Measurements from ENCODE around the gene VWF.

Gene VWF

GRCh38 chr12:6085841-6086240 lies 38.6 kb downstream of the VWF start:
- Mint-ChIP-seq H3K36me3 (ENCODE audit: low read depth) (no peaks in the 10 kb centered on the region), H3K27ac (no peak overlapping the region), H3K27me3 (ENCODE audit: low read depth) (peaks cover 9% of the 10 kb centered on the region), H3K4me3 (no peak overlapping the region), H3K9me3 (no peaks in the 10 kb centered on the region), H3K4me1 (ENCODE audit: low read depth) (no peaks in the 10 kb centered on the region)
- DNase-seq (ENCODE audit: low spot score): no peak

GRCh38 chr12:6084969-6085450 lies 39.5 kb downstream of the VWF start:
- Mint-ChIP-seq H3K36me3 (ENCODE audit: low read depth) (no peaks in the 10 kb centered on the region), H3K4me3 (no peak overlapping the region), H3K4me1 (ENCODE audit: low read depth) (no peaks in the 10 kb centered on the region), H3K27me3 (ENCODE audit: low read depth) (peaks cover 9% of the 10 kb centered on the region), H3K9me3 (no peaks in the 10 kb centered on the region), H3K27ac (no peak overlapping the region)
- DNase-seq (ENCODE audit: low spot score): no peak

GRCh38 chr12:6084261-6084968 lies 40.1 kb downstream of the VWF start:
- H3K27ac Mint-ChIP-seq: no peak overlapping the region
- no peaks in the 10 kb centered on the region for H3K4me1 Mint-ChIP-seq (ENCODE audit: low read depth)
- H3K27me3 Mint-ChIP-seq (ENCODE audit: low read depth): peaks cover 9% of the 10 kb centered on the region
- H3K4me3 Mint-ChIP-seq: no peak overlapping the region
- H3K9me3 Mint-ChIP-seq: no peaks in the 10 kb centered on the region
- no peaks in the 10 kb centered on the region for H3K36me3 Mint-ChIP-seq (ENCODE audit: low read depth)
- no peak for DNase-seq (ENCODE audit: low spot score)

- Mint-ChIP-seq H3K27me3 (ENCODE audit: low read depth) (peaks cover 5% of the 10 kb centered on the region), H3K4me3 (no peak overlapping the region), H3K27ac (no peak overlapping the region), H3K36me3 (ENCODE audit: low read depth) (no peaks in the 10 kb centered on the region), H3K4me1 (ENCODE audit: low read depth) (no peaks in the 10 kb centered on the region), H3K9me3 (no peaks in the 10 kb centered on the region)
- DNase-seq (ENCODE audit: low spot score): no peak
Measured at GRCh38 chr12:6083601-6084000, 40.9 kb downstream of the VWF start.

GRCh38 chr12:6082613-6083012 lies 41.9 kb downstream of the VWF start:
- Mint-ChIP-seq H3K27me3 (ENCODE audit: low read depth) (peaks cover 9% of the 10 kb centered on the region), H3K9me3 (no peaks in the 10 kb centered on the region), H3K27ac (no peak overlapping the region), H3K4me3 (no peak overlapping the region), H3K36me3 (ENCODE audit: low read depth) (no peaks in the 10 kb centered on the region), H3K4me1 (ENCODE audit: low read depth) (no peaks in the 10 kb centered on the region)
- DNase-seq (ENCODE audit: low spot score): no peak

- H3K4me1 Mint-ChIP-seq (ENCODE audit: low read depth): peaks cover 7% of the 10 kb centered on the region
- H3K36me3 Mint-ChIP-seq (ENCODE audit: low read depth): no peaks in the 10 kb centered on the region
- H3K9me3 Mint-ChIP-seq: no peaks in the 10 kb centered on the region
- peaks cover 20% of the 10 kb centered on the region for H3K27me3 Mint-ChIP-seq (ENCODE audit: low read depth)
- no peak overlapping the region for H3K27ac Mint-ChIP-seq
- H3K4me3 Mint-ChIP-seq: no peak overlapping the region
- no peak for DNase-seq (ENCODE audit: low spot score)
Measured at GRCh38 chr12:6080149-6081045, 44.1 kb downstream of the VWF start.

- peaks cover 21% of the 10 kb centered on the region for H3K4me1 Mint-ChIP-seq (ENCODE audit: low read depth)
- H3K27ac Mint-ChIP-seq: no peak overlapping the region
- H3K4me3 Mint-ChIP-seq: no peak overlapping the region
- H3K27me3 Mint-ChIP-seq (ENCODE audit: low read depth): peaks cover 33% of the 10 kb centered on the region
- H3K36me3 Mint-ChIP-seq (ENCODE audit: low read depth): no peaks in the 10 kb centered on the region
- DNase-seq (ENCODE audit: low spot score): no peak
- no peaks in the 10 kb centered on the region for H3K9me3 Mint-ChIP-seq
Measured at GRCh38 chr12:6078398-6079096, 45.9 kb downstream of the VWF start.

- DNase-seq (ENCODE audit: low spot score): no peak
- Mint-ChIP-seq H3K36me3 (ENCODE audit: low read depth) (no peaks in the 10 kb centered on the region), H3K27ac (no peak overlapping the region), H3K27me3 (ENCODE audit: low read depth) (peaks cover 39% of the 10 kb centered on the region), H3K4me1 (ENCODE audit: low read depth) (peaks cover 21% of the 10 kb centered on the region), H3K4me3 (no peak overlapping the region), H3K9me3 (no peaks in the 10 kb centered on the region)
Measured at GRCh38 chr12:6077692-6078083, 46.8 kb downstream of the VWF start.

- Mint-ChIP-seq H3K27me3 (ENCODE audit: low read depth) (peaks cover 45% of the 10 kb centered on the region), H3K9me3 (no peaks in the 10 kb centered on the region), H3K36me3 (ENCODE audit: low read depth) (no peaks in the 10 kb centered on the region), H3K27ac (no peak overlapping the region), H3K4me3 (no peak overlapping the region), H3K4me1 (ENCODE audit: low read depth) (peaks cover 21% of the 10 kb centered on the region)
- DNase-seq (ENCODE audit: low spot score): no peak
Measured at GRCh38 chr12:6076776-6077691, 47.4 kb downstream of the VWF start.

- DNase-seq (ENCODE audit: low spot score): no peak
- H3K36me3 Mint-ChIP-seq (ENCODE audit: low read depth): no peaks in the 10 kb centered on the region
- H3K4me1 Mint-ChIP-seq (ENCODE audit: low read depth): peaks cover 21% of the 10 kb centered on the region
- H3K27me3 Mint-ChIP-seq (ENCODE audit: low read depth): peaks cover 52% of the 10 kb centered on the region
- H3K9me3 Mint-ChIP-seq: no peaks in the 10 kb centered on the region
- H3K4me3 Mint-ChIP-seq: peak overlapping the region; percentile 37
- H3K27ac Mint-ChIP-seq: no peak overlapping the region
Measured at GRCh38 chr12:6076346-6076745, 48.1 kb downstream of the VWF start.

- H3K27ac Mint-ChIP-seq: peak overlapping the region; percentile 78
- H3K36me3 Mint-ChIP-seq (ENCODE audit: low read depth): no peaks in the 10 kb centered on the region
- H3K4me1 Mint-ChIP-seq (ENCODE audit: low read depth): peaks cover 27% of the 10 kb centered on the region
- peak; percentile 33 for DNase-seq (ENCODE audit: low spot score)
- no peaks in the 10 kb centered on the region for H3K9me3 Mint-ChIP-seq
- peak overlapping the region; percentile 83 for H3K4me3 Mint-ChIP-seq
- peaks cover 63% of the 10 kb centered on the region for H3K27me3 Mint-ChIP-seq (ENCODE audit: low read depth)
Measured at GRCh38 chr12:6074979-6075585, 49.4 kb downstream of the VWF start.

GRCh38 chr12:6074427-6074826 lies 50.0 kb downstream of the VWF start:
- Mint-ChIP-seq H3K27me3 (ENCODE audit: low read depth) (peaks cover 67% of the 10 kb centered on the region), H3K36me3 (ENCODE audit: low read depth) (no peaks in the 10 kb centered on the region), H3K9me3 (no peaks in the 10 kb centered on the region), H3K4me3 (peak overlapping the region; percentile 83), H3K27ac (peak overlapping the region; percentile 78), H3K4me1 (ENCODE audit: low read depth) (peaks cover 33% of the 10 kb centered on the region)
- no peak for DNase-seq (ENCODE audit: low spot score)

- Mint-ChIP-seq H3K4me3 (no peak overlapping the region), H3K9me3 (no peaks in the 10 kb centered on the region), H3K36me3 (ENCODE audit: low read depth) (no peaks in the 10 kb centered on the region), H3K27ac (no peak overlapping the region), H3K27me3 (ENCODE audit: low read depth) (peaks cover 70% of the 10 kb centered on the region), H3K4me1 (ENCODE audit: low read depth) (peaks cover 38% of the 10 kb centered on the region)
- DNase-seq (ENCODE audit: low spot score): no peak
Measured at GRCh38 chr12:6073426-6073825, 51.0 kb downstream of the VWF start.

Data from T-helper 2 cell treated with Interferon-gamma antibody and Interleukin-4, amounts not matched to agents 5 μg/mL and 100 μg/mL, for 36 hours (primary cell).